SU-DHL-6 (cell line): ENCODE measurements around the gene CYBC1.

Source experiments
- H2AFZ ChIP-seq: fragments of 200-600 bp; sonication (generic); 2 replicates; pipeline ENCODE4 v1.6.1; 2014; ENCODE audit warnings: low read depth, mild to moderate bottlenecking, moderate library complexity, mixed read lengths, antibody characterized with exemption, low read length; ENCODE audit not compliant: severe bottlenecking
- H3F3A ChIP-seq: fragments of 200-600 bp; shearing (Covaris generic); 2 replicates; pipeline ENCODE4 v1.6.0; 2016; ENCODE audit warnings: antibody characterized with exemption, mild to moderate bottlenecking; ENCODE audit not compliant: insufficient read depth
- H3K27ac ChIP-seq: fragments of 200-600 bp; sonication (generic); 2 replicates; pipeline ENCODE4 v1.5.1; 2016; ENCODE audit warnings: low read depth, mild to moderate bottlenecking, low read length, moderate library complexity, mixed read lengths
- H3K27me3 ChIP-seq: fragments of 200-600 bp; sonication (generic), shearing (Covaris generic); 2 replicates; pipeline ENCODE4 v1.6.0; 2014; ENCODE audit warnings: mild to moderate bottlenecking, low read length
- H3K36me3 ChIP-seq: fragments of 200-600 bp; sonication (generic); 2 replicates; pipeline ENCODE4 v1.6.1; 2014; ENCODE audit warnings: mild to moderate bottlenecking, low read length, mixed read lengths
- H3K4me2 ChIP-seq: fragments of 300-600, 200-600 bp; shearing (Covaris generic), sonication (generic); 2 replicates; pipeline ENCODE4 v1.6.0; 2014; ENCODE audit warnings: low read length, low read depth, mild to moderate bottlenecking; ENCODE audit not compliant: poor library complexity, severe bottlenecking
- H3K4me3 ChIP-seq: fragments of 200-600 bp; sonication (generic); 2 replicates; pipeline ENCODE4 v1.5.1; 2014; ENCODE audit warnings: antibody characterized with exemption, low read length, mild to moderate bottlenecking, mixed read lengths; ENCODE audit not compliant: insufficient read depth, poor library complexity, severe bottlenecking
- H3K79me2 ChIP-seq: fragments of 200-600 bp; sonication (generic); 2 replicates; pipeline ENCODE4 v1.6.1; 2014; ENCODE audit warnings: mild to moderate bottlenecking, low read length, moderate library complexity; ENCODE audit not compliant: insufficient read depth
- H3K9ac ChIP-seq: fragments of 200-600 bp; sonication (generic); 2 replicates; pipeline ENCODE4 v1.7.0; 2014; ENCODE audit warnings: mild to moderate bottlenecking, low read length
- H3K9me2 ChIP-seq: fragments of 200-600 bp; sonication (generic); replicated peaks from 2 replicates; pipeline ENCODE4 v1.6.1; 2014; ENCODE audit warnings: low read length; ENCODE audit not compliant: insufficient read depth
- H3K9me3 ChIP-seq: fragments of 200-600 bp; sonication (generic); 2 replicates; pipeline ENCODE4 v1.6.1; 2014; ENCODE audit warnings: low read length, mixed read lengths; ENCODE audit not compliant: insufficient read depth
- H4K20me1 ChIP-seq: fragments of 200-600 bp; sonication (generic); 2 replicates; pipeline ENCODE4 v1.6.1; 2014; ENCODE audit warnings: low read depth, mild to moderate bottlenecking, antibody characterized with exemption, low read length, moderate library complexity, mixed read lengths
- EZH2phosphoT487 ChIP-seq: fragments of 200-600 bp; sonication (generic), shearing (Covaris generic); conservative IDR thresholded peaks from 2 replicates; pipeline ENCODE4 v1.6.1; 2018; ENCODE audit warnings: mild to moderate bottlenecking, antibody characterized with exemption, low read length, moderate library complexity, mixed read lengths
- TF ChIP-seq, protein P1 (sequence below): fragments of 200-600 bp; sonication (generic); IDR thresholded peaks from one replicate; pipeline ENCODE4 v1.5.1; 2017; ENCODE audit warnings: antibody characterized with exemption, mild to moderate bottlenecking, low read length, moderate library complexity; ENCODE audit not compliant: insufficient read depth, poor library complexity, severe bottlenecking

Gene CYBC1

GRCh38 chr17:82468692-82469091 lies 18.1 kb upstream of the CYBC1 start:
- Histone ChIP-seq H3K27me3 (no peaks in the 10 kb centered on the region), H3K36me3 (peaks cover 7% of the 10 kb centered on the region; the same call in 1 of the 2 replicates), H3K9me3 (no peaks in the 10 kb centered on the region), H2AFZ (no peak overlapping the region), H3K4me2 (no peak overlapping the region), H3K4me3 (no peak overlapping the region), H3F3A (no peaks in the 10 kb centered on the region), H4K20me1 (no peaks in the 10 kb centered on the region), H3K9ac (no peak overlapping the region), H3K79me2 (no peaks in the 10 kb centered on the region), H3K9me2 (no peaks in the 10 kb centered on the region), H3K27ac (no peak overlapping the region)
- TF ChIP-seq EZH2phosphoT487 = no peak
- TF ChIP-seq, protein P1, sequence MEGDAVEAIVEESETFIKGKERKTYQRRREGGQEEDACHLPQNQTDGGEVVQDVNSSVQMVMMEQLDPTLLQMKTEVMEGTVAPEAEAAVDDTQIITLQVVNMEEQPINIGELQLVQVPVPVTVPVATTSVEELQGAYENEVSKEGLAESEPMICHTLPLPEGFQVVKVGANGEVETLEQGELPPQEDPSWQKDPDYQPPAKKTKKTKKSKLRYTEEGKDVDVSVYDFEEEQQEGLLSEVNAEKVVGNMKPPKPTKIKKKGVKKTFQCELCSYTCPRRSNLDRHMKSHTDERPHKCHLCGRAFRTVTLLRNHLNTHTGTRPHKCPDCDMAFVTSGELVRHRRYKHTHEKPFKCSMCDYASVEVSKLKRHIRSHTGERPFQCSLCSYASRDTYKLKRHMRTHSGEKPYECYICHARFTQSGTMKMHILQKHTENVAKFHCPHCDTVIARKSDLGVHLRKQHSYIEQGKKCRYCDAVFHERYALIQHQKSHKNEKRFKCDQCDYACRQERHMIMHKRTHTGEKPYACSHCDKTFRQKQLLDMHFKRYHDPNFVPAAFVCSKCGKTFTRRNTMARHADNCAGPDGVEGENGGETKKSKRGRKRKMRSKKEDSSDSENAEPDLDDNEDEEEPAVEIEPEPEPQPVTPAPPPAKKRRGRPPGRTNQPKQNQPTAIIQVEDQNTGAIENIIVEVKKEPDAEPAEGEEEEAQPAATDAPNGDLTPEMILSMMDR = no peak

DNA sequence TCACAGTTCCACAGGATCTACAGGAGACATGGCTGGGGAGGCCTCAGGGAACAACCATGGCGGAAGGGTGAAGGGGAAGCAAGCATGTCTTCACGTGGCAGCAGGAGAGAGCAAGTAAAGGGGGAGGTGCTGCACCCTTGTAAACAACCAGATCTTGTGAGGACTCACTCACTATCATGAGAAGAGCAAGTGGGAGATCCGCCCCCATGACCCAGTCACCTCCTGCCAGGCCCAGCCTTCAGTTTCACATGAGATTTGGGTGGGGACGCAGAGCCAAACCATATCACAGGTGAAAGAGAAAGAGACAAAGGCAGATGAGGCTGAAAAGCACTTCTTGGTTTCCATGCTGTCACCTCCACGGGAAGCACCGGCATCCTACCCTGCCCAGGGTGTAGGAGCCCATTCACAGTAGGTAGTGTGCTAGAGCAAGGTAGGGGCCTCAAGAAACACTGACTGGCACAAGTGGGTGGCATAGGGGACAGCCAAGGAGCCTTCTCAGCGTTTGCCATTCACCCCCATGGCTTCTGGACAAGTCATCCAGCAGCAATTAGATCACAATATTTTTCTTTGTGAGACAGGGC lies 14.6 kb upstream of the CYBC1 start:
- no peaks in the 10 kb centered on the region for H3K27me3 ChIP-seq
- H2AFZ ChIP-seq = no peak overlapping the region
- no peak overlapping the region for H3K4me2 ChIP-seq
- H4K20me1 ChIP-seq = no peaks in the 10 kb centered on the region
- peaks cover 7% of the 10 kb centered on the region; the same call in 1 of the 2 replicates for H3K36me3 ChIP-seq
- H3K4me3 ChIP-seq = no peak overlapping the region
- no peaks in the 10 kb centered on the region for H3K9me3 ChIP-seq
- no peaks in the 10 kb centered on the region for H3F3A ChIP-seq
- H3K9me2 ChIP-seq = no peaks in the 10 kb centered on the region
- TF ChIP-seq, protein P1 = no peak
- TF ChIP-seq EZH2phosphoT487 = no peak
- H3K27ac ChIP-seq = no peak overlapping the region
- H3K79me2 ChIP-seq = no peaks in the 10 kb centered on the region
- H3K9ac ChIP-seq = no peak overlapping the region

DNA sequence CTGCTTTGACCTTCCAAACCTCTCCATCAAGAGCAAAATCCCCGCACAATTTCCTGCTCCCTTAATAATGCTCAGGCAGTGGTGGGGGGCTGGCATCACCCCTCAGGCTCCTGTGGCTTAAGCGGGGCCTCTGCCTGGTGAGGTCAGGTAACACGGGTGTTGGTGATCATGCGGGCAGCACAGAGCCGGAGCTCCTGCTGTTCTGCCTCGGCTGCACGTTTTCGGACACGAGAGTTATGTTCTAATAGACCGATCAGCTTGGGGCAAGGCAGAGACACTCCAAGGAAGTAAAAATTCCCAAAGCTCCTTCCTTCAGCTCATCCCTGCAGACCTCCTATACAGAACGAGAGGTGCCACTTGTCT lies 14.0 kb upstream of the CYBC1 start:
- H3K79me2 ChIP-seq = peaks cover 1% of the 10 kb centered on the region; the same call in 1 of the 2 replicates
- no peak overlapping the region for H3K27ac ChIP-seq
- H3K4me3 ChIP-seq = no peak overlapping the region
- no peak overlapping the region for H2AFZ ChIP-seq
- peaks cover 7% of the 10 kb centered on the region; the same call in 1 of the 2 replicates for H3K36me3 ChIP-seq
- no peaks in the 10 kb centered on the region for H4K20me1 ChIP-seq
- H3K9me3 ChIP-seq = no peaks in the 10 kb centered on the region
- TF ChIP-seq, protein P1 = no peak
- TF ChIP-seq EZH2phosphoT487 = no peak
- no peaks in the 10 kb centered on the region for H3K27me3 ChIP-seq
- no peaks in the 10 kb centered on the region for H3F3A ChIP-seq
- no peak overlapping the region for H3K4me2 ChIP-seq
- no peak overlapping the region for H3K9ac ChIP-seq
- H3K9me2 ChIP-seq = no peaks in the 10 kb centered on the region
